HL-60 (cell line): Measurements from ENCODE around the gene NBEAL2.
"Not testable (repeated sequence)": the region's sequence is repeated elsewhere in the genome, so short reads cannot be mapped to it uniquely, and the experiment has no call there.

ENCODE experiments used
- DNase-seq, 2 experiments: peaks; one replicate each; pipeline ENCODE4 v3.0.0-alpha.2; 2010 to 2020; ENCODE audit warnings: low read depth in 1 of 2, low spot score in 1 of 2
- H3K27ac ChIP-seq: fragments of 250-450 bp; sonication (Bioruptor Pico); replicated peaks from 2 replicates; pipeline ENCODE4 v1.5.1; 2020; ENCODE audit warnings: mild to moderate bottlenecking, moderate library complexity
- H3K27me3 ChIP-seq: fragments of 250-450 bp; sonication (Bioruptor Pico); 2 replicates; pipeline ENCODE4 v1.5.1; 2021; ENCODE audit warnings: mild to moderate bottlenecking, moderate library complexity; ENCODE audit not compliant: insufficient read depth, poor library complexity, severe bottlenecking
- H3K4me3 ChIP-seq: replicated peaks from 2 replicates; pipeline ENCODE4 v1.5.1; 2011; ENCODE audit warnings: mild to moderate bottlenecking, control low read depth, low read length; ENCODE audit not compliant: insufficient read depth
- CTCF ChIP-seq: IDR thresholded peaks from one replicate; pipeline ENCODE4 v1.5.1; 2011; ENCODE audit warnings: low read length, control low read depth, inconsistent platforms; ENCODE audit not compliant: insufficient read depth
- GABPA ChIP-seq: IDR thresholded peaks from 2 replicates; pipeline ENCODE4 v1.6.1; 2012; ENCODE audit warnings: low read depth
- POLR2AphosphoS5 ChIP-seq: IDR thresholded peaks from 2 replicates; pipeline ENCODE4 v1.6.1; 2012; ENCODE audit warnings: low read depth
- REST ChIP-seq: IDR thresholded peaks from 2 replicates; pipeline ENCODE4 v1.6.1; 2012; ENCODE audit warnings: low read depth; ENCODE audit not compliant: insufficient replicate concordance
- SPI1 ChIP-seq: IDR thresholded peaks from 2 replicates; pipeline ENCODE4 v1.6.1; 2012; ENCODE audit warnings: low read depth, mild to moderate bottlenecking, borderline replicate concordance

The NBEAL2 gene

GRCh38 chr3:46962427-46962826 lies 17.0 kb upstream of the NBEAL2 start:
- Histone ChIP-seq H3K27ac (0 out of 2 replicates have a peak overlapping the region, but pooled peaks have one; percentile 3), H3K27me3 (no peaks in the 10 kb centered on the region), H3K4me3 (no peak overlapping the region)
- no peak for DNase-seq
- no peak for TF ChIP-seq GABPA
- TF ChIP-seq REST, result no peak
- no peak for TF ChIP-seq CTCF
- no peak for TF ChIP-seq POLR2AphosphoS5
- TF ChIP-seq SPI1, result no peak

GRCh38 chr3:46962990-46963389 lies 16.5 kb upstream of the NBEAL2 start:
- TF ChIP-seq POLR2AphosphoS5 (no peak), REST (no peak), SPI1 (no peak), CTCF (no peak), GABPA (no peak)
- no peak for DNase-seq

GRCh38 chr3:46964038-46964590 lies 15.4 kb upstream of the NBEAL2 start:
- H3K27ac ChIP-seq, result peak overlapping the region; percentile 75
- H3K27me3 ChIP-seq, H3K4me3 ChIP-seq, DNase-seq: not testable (repeated sequence)
- 0 out of 2 replicates have a peak, but pooled peaks have one; percentile 17 for TF ChIP-seq SPI1

More at GRCh38 chr3:46962990-46963389, 16.5 kb upstream of the NBEAL2 start:
- Histone ChIP-seq H3K4me3 (no peak overlapping the region), H3K27me3 (no peaks in the 10 kb centered on the region), H3K27ac (0 out of 2 replicates have a peak overlapping the region, but pooled peaks have one; percentile 3)

- H3K27me3 ChIP-seq, result no peaks in the 10 kb centered on the region
- no peak overlapping the region for H3K4me3 ChIP-seq
- DNase-seq, result peak; percentile 78 to 96
- TF ChIP-seq REST (peak; percentile 31), POLR2AphosphoS5 (peak; percentile 81), SPI1 (peak; percentile 52; the same call in 1 of the 2 replicates), GABPA (no peak), CTCF (no peak)
- H3K27ac ChIP-seq, result peak overlapping the region; percentile 75
These were observed 14.3 kb upstream of the NBEAL2 start for GRCh38 chr3:46965151-46965550.
